OCI-LY3 (cell line): Measurements from ENCODE around the gene C9orf43.

Experiments used
- CTCF ChIP-seq: fragments of 200-600, 300-600 bp; sonication (generic); IDR thresholded peaks from 2 replicates; pipeline ENCODE4 v1.5.1; 2014; ENCODE audit warnings: antibody characterized with exemption, low read length, low read depth
- EZH2phosphoT487 ChIP-seq: fragments of 200-600 bp; shearing (Covaris generic); IDR thresholded peaks from 2 replicates; pipeline ENCODE4 v1.6.1; 2018; ENCODE audit warnings: antibody characterized with exemption, mixed run types, low read depth

- TF ChIP-seq CTCF (no peak), EZH2phosphoT487 (no peak)
These were observed 66.5 kb downstream of the C9orf43 start for GRCh38 chr9:113477058-113477457.
